IMR-90 (cell line): ENCODE results near the gene ASPRV1. TPM values are rescaled to one million over a fixed set of nuclear protein-coding genes. Genes with fewer than 3 reads are reported as not detected.
A peak's percentile ranks its signal among the peaks of the same experiment; 100 is the strongest.

Experiments used
- ATAC-seq: fragments of 200-7000 bp; cut with Tn5 transposase; 2 replicates; pipeline ENCODE4 v1.9.1; 2020; ENCODE audit warnings: low read depth, mild to moderate bottlenecking, moderate library complexity
- BruUV-seq: library from RNA; stranded (reverse); fragments of 400-500 nt; replicated peaks from 2 replicates; lab custom pipeline; 2021; lab: Mats Ljungman, UMichigan
- CTCF ChIA-PET: fragments of 300-600 bp; formaldehyde crosslinking; extraction: SDS; loops from one replicate; lab custom pipeline; 2021; ENCODE audit warnings: antibody characterized with exemption; lab: Yijun Ruan, JAX
- POLR2A ChIA-PET: fragments of 300-600 bp; sonication (Branson Sonifier 250); formaldehyde crosslinking; loops from one replicate; lab custom pipeline; 2022; ENCODE audit warnings: antibody characterized with exemption; ENCODE audit not compliant: unreplicated experiment; lab: Charles Lee
- DNase-seq: peaks from one replicate; pipeline ENCODE4 v3.0.0; 2013
- H2AFZ ChIP-seq: replicated peaks from 2 replicates; pipeline ENCODE3; 2013; ENCODE audit warnings: low read length, mild to moderate bottlenecking; ENCODE audit not compliant: poor library complexity
- H2AK5ac ChIP-seq: 2 replicates; pipeline ENCODE4 v1.6.1; 2013; ENCODE audit warnings: low read depth, low read length, inconsistent platforms
- H2AK9ac ChIP-seq: replicated peaks from 2 replicates; pipeline ENCODE3; 2013; ENCODE audit warnings: mild to moderate bottlenecking, low read depth, low read length, moderate library complexity; ENCODE audit not compliant: poor library complexity
- H2BK120ac ChIP-seq: 2 replicates; pipeline ENCODE4 v1.6.1; 2013; ENCODE audit warnings: low read depth, low read length, inconsistent platforms
- H2BK15ac ChIP-seq: 3 replicates; pipeline ENCODE4 v1.6.1; 2013; ENCODE audit warnings: low read depth, low read length, inconsistent platforms
- H2BK20ac ChIP-seq: 2 replicates; pipeline ENCODE4 v1.6.1; 2013; ENCODE audit warnings: low read depth, mild to moderate bottlenecking, inconsistent platforms, low read length, moderate library complexity
- H2BK5ac ChIP-seq: 2 replicates; pipeline ENCODE4 v1.6.1; 2013; ENCODE audit warnings: mild to moderate bottlenecking, low read depth, low read length, inconsistent platforms; ENCODE audit not compliant: poor library complexity, severe bottlenecking
- H3K14ac ChIP-seq: replicated peaks from 2 replicates; pipeline ENCODE4 v1.6.1; 2013; ENCODE audit warnings: low read depth, low read length, inconsistent platforms
- H3K18ac ChIP-seq: 2 replicates; pipeline ENCODE4 v1.6.1; 2013; ENCODE audit warnings: low read depth, low read length, control low read depth
- H3K23ac ChIP-seq: 2 replicates; pipeline ENCODE4 v1.6.1; 2013; ENCODE audit warnings: low read depth, low read length, inconsistent platforms
- H3K27ac ChIP-seq: 2 replicates; pipeline ENCODE4 v1.5.1; 2013; ENCODE audit warnings: mild to moderate bottlenecking, control low read depth, low read length; ENCODE audit not compliant: insufficient read depth
- H3K27me3 ChIP-seq: 2 replicates; pipeline ENCODE4 v1.6.1; 2013; ENCODE audit warnings: low read length; ENCODE audit not compliant: control insufficient read depth, insufficient read depth
- H3K36me3 ChIP-seq: 2 replicates; pipeline ENCODE4 v1.6.1; 2013; ENCODE audit warnings: low read length, mixed read lengths; ENCODE audit not compliant: control insufficient read depth, insufficient read depth
- H3K4ac ChIP-seq: 2 replicates; pipeline ENCODE4 v1.6.1; 2013; ENCODE audit warnings: low read depth, low read length, inconsistent platforms
- H3K4me1 ChIP-seq: 2 replicates; pipeline ENCODE4 v1.6.1; 2013; ENCODE audit warnings: low read length, mixed read lengths; ENCODE audit not compliant: control insufficient read depth, insufficient read depth
- H3K4me2 ChIP-seq: 2 replicates; pipeline ENCODE4 v1.6.1; 2013; ENCODE audit warnings: low read depth, mild to moderate bottlenecking, control low read depth, low read length, moderate library complexity
- H3K4me3 ChIP-seq: 2 replicates; pipeline ENCODE4 v1.5.1; 2013; ENCODE audit warnings: low read depth, mild to moderate bottlenecking, control low read depth, low read length, moderate library complexity; ENCODE audit not compliant: insufficient read depth
- H3K56ac ChIP-seq: 2 replicates; pipeline ENCODE4 v1.6.1; 2013; ENCODE audit warnings: low read length, inconsistent platforms; ENCODE audit not compliant: insufficient read depth; ENCODE audit errors: extremely low read depth
- H3K79me1 ChIP-seq, 2 experiments: 2 replicates each; pipeline ENCODE4 v1.6.1; 2013; ENCODE audit warnings: low read length in 2 of 2, inconsistent platforms in 1 of 2, low read depth in 1 of 2
- H3K9ac ChIP-seq: 2 replicates; pipeline ENCODE4 v1.6.1; 2013; ENCODE audit warnings: low read depth, low read length, control low read depth
- H3K9me1 ChIP-seq: 2 replicates; pipeline ENCODE4 v1.6.1; 2013; ENCODE audit warnings: low read length, inconsistent platforms; ENCODE audit not compliant: insufficient read depth
- H3K9me3 ChIP-seq: 2 replicates; pipeline ENCODE4 v1.6.1; 2013; ENCODE audit warnings: low read length; ENCODE audit not compliant: control insufficient read depth, insufficient read depth
- H4K20me1 ChIP-seq: 2 replicates; pipeline ENCODE4 v1.6.1; 2013; ENCODE audit warnings: low read length, inconsistent platforms; ENCODE audit not compliant: insufficient read depth
- H4K5ac ChIP-seq: 2 replicates; pipeline ENCODE4 v1.6.1; 2013; ENCODE audit warnings: mild to moderate bottlenecking, low read depth, low read length, control low read depth
- H4K8ac ChIP-seq, 2 experiments: 2 replicates each; pipeline ENCODE4 v1.6.1; 2013; ENCODE audit warnings: low read depth in 2 of 2, low read length in 2 of 2, control low read depth in 1 of 2, inconsistent platforms in 1 of 2
- H4K91ac ChIP-seq: 2 replicates; pipeline ENCODE4 v1.6.1; 2013; ENCODE audit warnings: low read depth, low read length, inconsistent platforms; ENCODE audit not compliant: insufficient read depth
- BHLHE40 ChIP-seq: fragments of 150-350 bp; IDR thresholded peaks from 2 replicates; pipeline ENCODE4 v1.6.1; 2016; ENCODE audit warnings: mild to moderate bottlenecking, low read depth, low read length
- CEBPB ChIP-seq: IDR thresholded peaks from 2 replicates; pipeline ENCODE4 v1.6.1; 2012; ENCODE audit warnings: low read depth, low read length, improper control_type of control experiment
- CHD1 ChIP-seq: IDR thresholded peaks from 2 replicates; pipeline ENCODE4 v1.6.1; 2012; ENCODE audit warnings: low read depth, low read length, improper control_type of control experiment
- CTCF ChIP-seq: conservative IDR thresholded peaks from 2 replicates; pipeline ENCODE4 v1.5.1; 2012; ENCODE audit warnings: mild to moderate bottlenecking, low read depth, low read length, improper control_type of control experiment
- FOS ChIP-seq: fragments of 150-350 bp; IDR thresholded peaks from 2 replicates; pipeline ENCODE4 v1.6.1; 2016; ENCODE audit warnings: low read depth, low read length
- MAFK ChIP-seq: IDR thresholded peaks from 2 replicates; pipeline ENCODE4 v1.6.1; 2012; ENCODE audit warnings: low read depth, low read length, improper control_type of control experiment
- MAZ ChIP-seq: IDR thresholded peaks from 2 replicates; pipeline ENCODE4 v1.6.1; 2012; ENCODE audit warnings: low read depth, mild to moderate bottlenecking, low read length, improper control_type of control experiment, moderate library complexity, borderline replicate concordance
- MXI1 ChIP-seq: IDR thresholded peaks from 2 replicates; pipeline ENCODE4 v1.6.1; 2012; ENCODE audit warnings: low read depth, mild to moderate bottlenecking, low read length, moderate library complexity, borderline replicate concordance
- NFE2L2 ChIP-seq: fragments of 150-350 bp; IDR thresholded peaks from 2 replicates; pipeline ENCODE4 v1.6.1; 2016; ENCODE audit warnings: low read depth, mild to moderate bottlenecking, low read length
- POLR2A ChIP-seq: IDR thresholded peaks from 2 replicates; pipeline ENCODE4 v1.6.1; 2012; ENCODE audit warnings: mild to moderate bottlenecking, low read depth, low read length
- RAD21 ChIP-seq: IDR thresholded peaks from 2 replicates; pipeline ENCODE4 v1.6.1; 2012; ENCODE audit warnings: low read length, improper control_type of control experiment
- RCOR1 ChIP-seq: IDR thresholded peaks from 2 replicates; pipeline ENCODE4 v1.6.1; 2012; ENCODE audit warnings: mild to moderate bottlenecking, low read length, improper control_type of control experiment; ENCODE audit not compliant: insufficient replicate concordance
- RFX5 ChIP-seq: IDR thresholded peaks from 2 replicates; pipeline ENCODE4 v1.8.0; 2012; ENCODE audit warnings: low read depth, mild to moderate bottlenecking, low read length, moderate library complexity
- SMC3 ChIP-seq: fragments of 150-350 bp; IDR thresholded peaks from 2 replicates; pipeline ENCODE4 v1.6.1; 2016; ENCODE audit warnings: low read depth, mild to moderate bottlenecking, antibody characterized with exemption, low read length, moderate library complexity
- WGBS, 2 experiments: methylation state at CpG; one replicate each; pipeline versions ENCODE4 v1.1.5 to v1.1.7; 2013; ENCODE audit warnings: missing lambda C conversion rate in 2 of 2; ENCODE audit not compliant: insufficient read length in 1 of 2; ENCODE audit errors: extremely low coverage in 2 of 2; 5-methylcytosine and 5-hydroxymethylcytosine counted together
- dilution Hi-C: fragments of 300-500 bp; cut with HindIII; formaldehyde crosslinking; loops from one replicate; pipeline ENCODE4 v1.14.3; 2018; ENCODE audit warnings: low sequenced_read_pairs; ENCODE audit not compliant: unreplicated experiment
- in situ Hi-C: fragments of 300-500 bp; cut with MboI; formaldehyde crosslinking; loops from 3 replicates; pipeline ENCODE4 v1.14.3; 2019; ENCODE audit warnings: low sequenced_read_pairs, inconsistent platforms, mixed read lengths
- intact Hi-C: fragments of 100-400 bp; cut with micrococcal nuclease; formaldehyde crosslinking; loops from 2 replicates; pipeline ENCODE4 v1.10.0; 2022
- polyA plus RNA-seq, 3 experiments: library from polyadenylated mRNA; depleted of rRNA; stranded (reverse); fragments of >200 nt; gene quantifications; 2 replicates each; pipeline ENCODE4 v1.2.3, GENCODE V29; 2012; ENCODE audit warnings: low replicate concordance in 1 of 3
- total RNA-seq: library from RNA; depleted of rRNA; stranded (reverse); fragments of >200 nt; gene quantifications from 2 replicates; pipeline ENCODE4 v1.2.3, GENCODE V29; 2012
- TF ChIP-seq, protein P1 (sequence below): fragments of 150-350 bp; IDR thresholded peaks from 2 replicates; pipeline ENCODE4 v1.6.1; 2016; ENCODE audit warnings: low read depth, mild to moderate bottlenecking, low read length, moderate library complexity, borderline replicate concordance
- TF ChIP-seq, protein P2 (sequence below): fragments of 150-350 bp; IDR thresholded peaks from 2 replicates; pipeline ENCODE4 v1.6.1; 2017; ENCODE audit warnings: mild to moderate bottlenecking, antibody characterized with exemption, low read length, low read depth

The ASPRV1 gene
- total and polyA plus RNA-seq, 2 of the 4 experiments (the other 2 are of a cell fraction), result 0.14 to 0.18 TPM

GRCh38 chr2:69964353-69964841 is 3.0 kb upstream of the ASPRV1 start:
- WGBS, 2 experiments, result 60% methylated on average over 1 of the region's 7 CpGs; no CpG with 5 or more reads in 1 of the 2 experiments
- no peak for ATAC-seq
- CTCF ChIA-PET, result no interaction called here

More at GRCh38 chr2:69964353-69964841, 3.0 kb upstream of the ASPRV1 start:
- POLR2A ChIA-PET, result no interaction called here
- TF ChIP-seq BHLHE40 (no peak), MAFK (no peak), FOS (no peak), RFX5 (no peak), CEBPB (no peak), NFE2L2 (no peak), RAD21 (no peak), CTCF (no peak), MAZ (no peak), MXI1 (no peak), SMC3 (no peak), POLR2A (no peak), RCOR1 (no peak), CHD1 (no peak)
- TF ChIP-seq, protein P1, sequence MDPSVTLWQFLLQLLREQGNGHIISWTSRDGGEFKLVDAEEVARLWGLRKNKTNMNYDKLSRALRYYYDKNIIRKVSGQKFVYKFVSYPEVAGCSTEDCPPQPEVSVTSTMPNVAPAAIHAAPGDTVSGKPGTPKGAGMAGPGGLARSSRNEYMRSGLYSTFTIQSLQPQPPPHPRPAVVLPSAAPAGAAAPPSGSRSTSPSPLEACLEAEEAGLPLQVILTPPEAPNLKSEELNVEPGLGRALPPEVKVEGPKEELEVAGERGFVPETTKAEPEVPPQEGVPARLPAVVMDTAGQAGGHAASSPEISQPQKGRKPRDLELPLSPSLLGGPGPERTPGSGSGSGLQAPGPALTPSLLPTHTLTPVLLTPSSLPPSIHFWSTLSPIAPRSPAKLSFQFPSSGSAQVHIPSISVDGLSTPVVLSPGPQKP, result no peak
- TF ChIP-seq, protein P2, sequence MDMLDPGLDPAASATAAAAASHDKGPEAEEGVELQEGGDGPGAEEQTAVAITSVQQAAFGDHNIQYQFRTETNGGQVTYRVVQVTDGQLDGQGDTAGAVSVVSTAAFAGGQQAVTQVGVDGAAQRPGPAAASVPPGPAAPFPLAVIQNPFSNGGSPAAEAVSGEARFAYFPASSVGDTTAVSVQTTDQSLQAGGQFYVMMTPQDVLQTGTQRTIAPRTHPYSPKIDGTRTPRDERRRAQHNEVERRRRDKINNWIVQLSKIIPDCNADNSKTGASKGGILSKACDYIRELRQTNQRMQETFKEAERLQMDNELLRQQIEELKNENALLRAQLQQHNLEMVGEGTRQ, result no peak
- H3K27me3 ChIP-seq, result peaks cover 9% of the 10 kb centered on the region
- no peak overlapping the region for H3K9ac ChIP-seq
- peak overlapping the region; percentile 57 for H2AK9ac ChIP-seq
- no peak overlapping the region for H3K4me2 ChIP-seq
- peak overlapping the region; percentile 3 for H2AFZ ChIP-seq
- no peak overlapping the region for H3K4me3 ChIP-seq
- no peak overlapping the region for H3K56ac ChIP-seq
- no peaks in the 10 kb centered on the region for H3K9me1 ChIP-seq
- H2BK5ac ChIP-seq, result no peak overlapping the region
- H3K4ac ChIP-seq, result no peak overlapping the region
- H3K14ac ChIP-seq, result no peak overlapping the region
- no peak overlapping the region for H3K18ac ChIP-seq
- no peaks in the 10 kb centered on the region for H3K4me1 ChIP-seq
- dilution Hi-C loops, result no loop called here
- in situ Hi-C loops, result no loop called here
- H4K91ac ChIP-seq, result no peak overlapping the region
- H2BK20ac ChIP-seq, result no peak overlapping the region
- no peaks in the 10 kb centered on the region for H3K36me3 ChIP-seq
- H4K5ac ChIP-seq, result no peak overlapping the region
- no peak overlapping the region for H4K8ac ChIP-seq
- H3K79me1 ChIP-seq, result no peaks in the 10 kb centered on the region
- H3K9me3 ChIP-seq, result no peaks in the 10 kb centered on the region
- H3K23ac ChIP-seq, result no peak overlapping the region
- intact Hi-C loops, result no loop called here
- H4K20me1 ChIP-seq, result no peaks in the 10 kb centered on the region
- no TSS peak for BruUV-seq
- no peak for DNase-seq
- H2AK5ac ChIP-seq, result no peak overlapping the region
- H3K27ac ChIP-seq, result no peak overlapping the region
- H2BK15ac ChIP-seq, result no peak overlapping the region
- no peak overlapping the region for H2BK120ac ChIP-seq
